Measurements from ENCODE around the gene CPN2. TPM values are rescaled to one million over a fixed set of nuclear protein-coding genes. Genes with fewer than 3 reads are reported as not detected.

Gene CPN2
- total and polyA plus RNA-seq, 3 donors from 2014 or later, result 0.36 to 1.4 (median 1.1) TPM

GRCh38 chr3:194315088-194315964, 35.8 kb downstream of the CPN2 start:
- WGBS, 2 donors, result 1 to 2% methylated on average over 19 to 50 of the region's 54 CpGs

GRCh38 chr3:194314388-194315068, 36.6 kb downstream of the CPN2 start:
- WGBS, 2 donors, result 40 to 53% methylated on average over 13 of the region's 13 CpGs
- peaks cover 28% of the 10 kb centered on the region for H3K4me1 ChIP-seq
- H3K9me3 ChIP-seq, result no peaks in the 10 kb centered on the region

More at GRCh38 chr3:194315088-194315964, 35.8 kb downstream of the CPN2 start:
- intact Hi-C loops (cut with DNase I; ENCODE audit: low total_unique reads), result loop anchor here (2.0 kb wide), 1 partner anchor 535 kb away; no protein-coding TSS in a partner anchor
- DNase-seq, result peak; percentile 85
- peak; percentile 88 to 96 (median 93) for TF ChIP-seq CTCF (IDR thresholded peaks at IDR 0.05)
- no peak for TF ChIP-seq POLR2A (IDR thresholded peaks at IDR 0.05)
- H3K4me3 ChIP-seq, result peak overlapping the region; percentile 47 to 56
- H3K27ac ChIP-seq, result peak overlapping the region in 1 of 2 donors; percentile 72
- H3K36me3 ChIP-seq (ENCODE audit: low read depth, missing control alignments), result no peaks in the 10 kb centered on the region
- no peaks in the 10 kb centered on the region for H3K9me3 ChIP-seq
- H3K27me3 ChIP-seq, result no peaks in the 10 kb centered on the region
- H3K4me1 ChIP-seq, result peaks cover 28% of the 10 kb centered on the region

GRCh38 chr3:194313560-194314387, 37.4 kb downstream of the CPN2 start:
- H3K4me1 ChIP-seq, result peaks cover 28% of the 10 kb centered on the region
- 41% methylated on average over 10 to 15 of the region's 15 CpGs for WGBS, 2 donors
- H3K27ac ChIP-seq, result no peak overlapping the region
- no peaks in the 10 kb centered on the region for H3K9me3 ChIP-seq
- no peak overlapping the region for H3K4me3 ChIP-seq
- peak; percentile 70 for DNase-seq
- no peaks in the 10 kb centered on the region for H3K36me3 ChIP-seq (ENCODE audit: low read depth, missing control alignments)
- intact Hi-C loops (cut with DNase I; ENCODE audit: low total_unique reads), result loop anchor here (2.0 kb wide), 1 partner anchor 533 kb away; no protein-coding TSS in a partner anchor
- no peaks in the 10 kb centered on the region for H3K27me3 ChIP-seq
- TF ChIP-seq CTCF (IDR thresholded peaks at IDR 0.05), result no peak
- TF ChIP-seq POLR2A (IDR thresholded peaks at IDR 0.05), result no peak

More at GRCh38 chr3:194314388-194315068, 36.6 kb downstream of the CPN2 start:
- peak overlapping the region in 1 of 2 donors; percentile 56 for H3K4me3 ChIP-seq
- H3K27me3 ChIP-seq, result no peaks in the 10 kb centered on the region
- intact Hi-C loops (cut with DNase I; ENCODE audit: low total_unique reads), result loop anchor here (2.0 kb wide), 1 partner anchor 534 kb away; no protein-coding TSS in a partner anchor
- no peak for TF ChIP-seq POLR2A (IDR thresholded peaks at IDR 0.05)
- TF ChIP-seq CTCF (IDR thresholded peaks at IDR 0.05), result no peak
- DNase-seq, result no peak
- no peaks in the 10 kb centered on the region for H3K36me3 ChIP-seq (ENCODE audit: low read depth, missing control alignments)
- peak overlapping the region in 1 of 2 donors; percentile 72 for H3K27ac ChIP-seq

- WGBS, 2 donors, result 22 to 29% methylated on average over 16 of the region's 16 CpGs
- no peaks in the 10 kb centered on the region for H3K27me3 ChIP-seq
- H3K27ac ChIP-seq, result no peak overlapping the region
- H3K4me3 ChIP-seq, result no peak overlapping the region
- intact Hi-C loops (cut with DNase I; ENCODE audit: low total_unique reads), result no loop called here
- TF ChIP-seq POLR2A (IDR thresholded peaks at IDR 0.05) (no peak), CTCF (IDR thresholded peaks at IDR 0.05) (no peak)
- H3K36me3 ChIP-seq (ENCODE audit: low read depth, missing control alignments), result no peaks in the 10 kb centered on the region
- peak; percentile 76 for DNase-seq
- H3K9me3 ChIP-seq, result no peaks in the 10 kb centered on the region
- H3K4me1 ChIP-seq, result peaks cover 32% of the 10 kb centered on the region
These were observed 38.3 kb downstream of the CPN2 start for GRCh38 chr3:194312743-194313281.

Measured in testis (tissue), 3 donors.